Measurements from ENCODE around the gene DUT. TPM values are rescaled to one million over a fixed set of nuclear protein-coding genes. Genes with fewer than 3 reads are reported as not detected.

Gene DUT
- total RNA-seq, 1 experiment from 2014 or later = 84.1 TPM

DNA sequence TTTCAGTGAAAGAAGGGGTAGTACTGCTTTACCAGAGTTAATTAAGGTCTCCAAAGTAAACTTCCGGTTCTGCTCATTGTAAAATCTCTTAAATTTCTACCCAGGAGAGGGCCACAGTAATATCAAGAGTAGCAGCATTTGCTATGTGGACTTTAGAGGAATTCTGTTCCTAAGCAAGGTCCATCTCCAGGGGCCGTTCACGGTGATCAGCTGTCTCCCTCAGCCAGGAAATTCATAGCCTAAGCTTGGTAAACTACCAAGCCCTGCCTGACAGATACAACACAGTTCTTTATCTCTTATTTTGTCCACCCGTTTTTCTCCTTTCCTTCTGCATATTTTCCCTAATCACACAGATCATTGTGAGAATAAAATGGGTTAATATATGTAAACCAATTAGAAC, 2.3 kb downstream of the DUT start:
- BruUV-seq (replicated peaks) = no TSS peak
- Mint-ChIP-seq H3K27ac (ENCODE audit: unreplicated experiment) (no peak overlapping the region), H3K4me3 (ENCODE audit: unreplicated experiment) (peak overlapping the region; percentile 99)

DNA sequence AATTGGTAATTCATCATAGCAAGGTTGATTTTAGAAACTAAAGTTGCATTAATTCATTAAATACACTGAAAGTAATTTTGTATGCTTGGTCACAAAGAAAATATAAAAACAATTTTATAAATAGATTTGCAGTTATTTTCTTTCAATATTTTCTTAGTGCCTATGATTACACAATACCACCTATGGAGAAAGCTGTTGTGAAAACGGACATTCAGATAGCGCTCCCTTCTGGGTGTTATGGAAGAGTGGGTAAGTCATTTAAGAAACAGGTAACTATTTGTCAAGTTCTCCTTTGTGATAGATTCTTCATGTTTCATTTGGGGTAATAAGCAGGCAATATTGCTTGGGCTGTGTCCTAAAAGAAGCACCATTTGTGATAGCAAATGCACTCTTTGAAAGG, 3.0 kb downstream of the DUT start:
- ChIA-PET CTCF (no interaction called here), POLR2A (no interaction called here)
- BruUV-seq (replicated peaks) = no TSS peak
- Histone ChIP-seq H3K36me3 (ENCODE audit: control insufficient read depth, insufficient read depth, low read length) (no peaks in the 10 kb centered on the region), H3K27me3 (replicated peaks; ENCODE audit: control insufficient read depth, insufficient read depth, low read length) (no peaks in the 10 kb centered on the region), H3K9me3 (no peaks in the 10 kb centered on the region), H3K4me3 (ENCODE audit: low read depth, low read length) (no peak overlapping the region), H3K4me1 (0 out of 2 replicates have a peak, but pooled peaks cover 3% of the 10 kb centered on the region)
- no peaks in the 10 kb centered on the region for H3K27me3 Mint-ChIP-seq (ENCODE audit: insufficient read depth, unreplicated experiment)
- no peaks in the 10 kb centered on the region for H3K9me3 Mint-ChIP-seq (ENCODE audit: unreplicated experiment)
- H3K4me1 Mint-ChIP-seq (ENCODE audit: low read depth, unreplicated experiment) = peaks cover 16% of the 10 kb centered on the region
- H3K36me3 Mint-ChIP-seq (ENCODE audit: insufficient read depth, unreplicated experiment) = peaks cover 40% of the 10 kb centered on the region
- TF ChIP-seq, protein P1, sequence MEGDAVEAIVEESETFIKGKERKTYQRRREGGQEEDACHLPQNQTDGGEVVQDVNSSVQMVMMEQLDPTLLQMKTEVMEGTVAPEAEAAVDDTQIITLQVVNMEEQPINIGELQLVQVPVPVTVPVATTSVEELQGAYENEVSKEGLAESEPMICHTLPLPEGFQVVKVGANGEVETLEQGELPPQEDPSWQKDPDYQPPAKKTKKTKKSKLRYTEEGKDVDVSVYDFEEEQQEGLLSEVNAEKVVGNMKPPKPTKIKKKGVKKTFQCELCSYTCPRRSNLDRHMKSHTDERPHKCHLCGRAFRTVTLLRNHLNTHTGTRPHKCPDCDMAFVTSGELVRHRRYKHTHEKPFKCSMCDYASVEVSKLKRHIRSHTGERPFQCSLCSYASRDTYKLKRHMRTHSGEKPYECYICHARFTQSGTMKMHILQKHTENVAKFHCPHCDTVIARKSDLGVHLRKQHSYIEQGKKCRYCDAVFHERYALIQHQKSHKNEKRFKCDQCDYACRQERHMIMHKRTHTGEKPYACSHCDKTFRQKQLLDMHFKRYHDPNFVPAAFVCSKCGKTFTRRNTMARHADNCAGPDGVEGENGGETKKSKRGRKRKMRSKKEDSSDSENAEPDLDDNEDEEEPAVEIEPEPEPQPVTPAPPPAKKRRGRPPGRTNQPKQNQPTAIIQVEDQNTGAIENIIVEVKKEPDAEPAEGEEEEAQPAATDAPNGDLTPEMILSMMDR (IDR thresholded peaks at IDR 0.05; ENCODE audit: insufficient read depth in 1 of 2, low read depth in 1 of 2, low read length in 1 of 2, severe bottlenecking in 1 of 2, unreplicated experiment in 1 of 2) = no peak
- no peak overlapping the region for H3K4me3 Mint-ChIP-seq (ENCODE audit: unreplicated experiment)
- H3K27ac Mint-ChIP-seq (ENCODE audit: unreplicated experiment) = no peak overlapping the region
- DNase-seq = no peak
- intact Hi-C loops (cut with micrococcal nuclease; ENCODE audit: unreplicated experiment) = loop anchor here (10.0 kb wide), 1 partner anchor 711 kb away; the partner anchor contains the start of gene SECISBP2L

More for the DNA sequence above, 2.3 kb downstream of the DUT start:
- POLR2A ChIA-PET = no interaction called here
- H3K36me3 ChIP-seq (ENCODE audit: control insufficient read depth, insufficient read depth, low read length) = no peaks in the 10 kb centered on the region
- no peak overlapping the region for H3K4me3 ChIP-seq (ENCODE audit: low read depth, low read length)
- no peaks in the 10 kb centered on the region for H3K9me3 Mint-ChIP-seq (ENCODE audit: unreplicated experiment)
- H3K36me3 Mint-ChIP-seq (ENCODE audit: insufficient read depth, unreplicated experiment) = peaks cover 36% of the 10 kb centered on the region
- 0 out of 2 replicates have a peak, but pooled peaks cover 3% of the 10 kb centered on the region for H3K4me1 ChIP-seq
- peaks cover 16% of the 10 kb centered on the region for H3K4me1 Mint-ChIP-seq (ENCODE audit: low read depth, unreplicated experiment)
- intact Hi-C loops (cut with micrococcal nuclease; ENCODE audit: unreplicated experiment) = loop anchor here (10.0 kb wide), 1 partner anchor 711 kb away; the partner anchor contains the start of gene SECISBP2L
- no peaks in the 10 kb centered on the region for H3K27me3 ChIP-seq (replicated peaks; ENCODE audit: control insufficient read depth, insufficient read depth, low read length)
- no peaks in the 10 kb centered on the region for H3K27me3 Mint-ChIP-seq (ENCODE audit: insufficient read depth, unreplicated experiment)
- no peak for DNase-seq
- no peaks in the 10 kb centered on the region for H3K9me3 ChIP-seq
- CTCF ChIA-PET = no interaction called here
- TF ChIP-seq, protein P1 (IDR thresholded peaks at IDR 0.05; ENCODE audit: insufficient read depth in 1 of 2, low read depth in 1 of 2, low read length in 1 of 2, severe bottlenecking in 1 of 2, unreplicated experiment in 1 of 2) = no peak

DNA sequence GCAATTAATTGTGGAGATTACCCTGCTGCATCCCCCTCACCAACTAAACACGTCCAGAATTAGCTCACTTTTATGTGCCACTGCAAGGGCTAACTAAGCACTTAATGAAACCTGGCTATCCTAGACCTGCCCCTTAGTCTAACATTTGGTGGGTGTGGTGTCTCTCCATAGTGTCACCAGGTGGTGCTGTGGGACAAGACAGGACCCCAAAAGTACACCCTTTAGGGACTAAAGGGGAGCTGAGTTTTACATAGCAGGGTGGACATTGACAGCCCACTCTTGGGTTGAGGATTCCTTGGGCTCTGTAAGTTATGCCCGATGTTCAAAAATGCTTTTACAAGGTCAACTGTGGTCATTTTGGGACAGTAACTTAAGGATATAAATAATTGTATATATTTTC, 5.7 kb downstream of the DUT start:
- Mint-ChIP-seq H3K4me3 (ENCODE audit: unreplicated experiment) (no peak overlapping the region), H3K4me1 (ENCODE audit: low read depth, unreplicated experiment) (peaks cover 8% of the 10 kb centered on the region), H3K36me3 (ENCODE audit: insufficient read depth, unreplicated experiment) (peaks cover 40% of the 10 kb centered on the region), H3K9me3 (ENCODE audit: unreplicated experiment) (no peaks in the 10 kb centered on the region), H3K27ac (ENCODE audit: unreplicated experiment) (no peak overlapping the region), H3K27me3 (ENCODE audit: insufficient read depth, unreplicated experiment) (no peaks in the 10 kb centered on the region)
- POLR2A ChIA-PET = no interaction called here
- H3K4me3 ChIP-seq (ENCODE audit: low read depth, low read length) = no peak overlapping the region
- H3K4me1 ChIP-seq = no peaks in the 10 kb centered on the region
- no peaks in the 10 kb centered on the region for H3K27me3 ChIP-seq (replicated peaks; ENCODE audit: control insufficient read depth, insufficient read depth, low read length)
- CTCF ChIA-PET = interaction anchor here (0.5 to 1.9 kb wide), 5 partner anchors 10 to 474 kb away, joined by 3 to 13 read pairs (median 3); partner anchors contain the start of gene CEP152
- no TSS peak for BruUV-seq (replicated peaks)
- no peaks in the 10 kb centered on the region for H3K9me3 ChIP-seq
- peak in 1 of 2 experiments; percentile 26 for DNase-seq
- TF ChIP-seq, protein P1 (IDR thresholded peaks at IDR 0.05; ENCODE audit: insufficient read depth in 1 of 2, low read depth in 1 of 2, low read length in 1 of 2, severe bottlenecking in 1 of 2, unreplicated experiment in 1 of 2) = peak; percentile 34 to 47
- no peaks in the 10 kb centered on the region for H3K36me3 ChIP-seq (ENCODE audit: control insufficient read depth, insufficient read depth, low read length)
- intact Hi-C loops (cut with micrococcal nuclease; ENCODE audit: unreplicated experiment) = loop anchor here (1.0 to 10.0 kb wide), 2 partner anchors 15 to 708 kb away; partner anchors contain the start of gene SECISBP2L
